H1 (cell line): ENCODE data around the gene IGLON5. TPM values are rescaled to one million over a fixed set of nuclear protein-coding genes. Genes with fewer than 3 reads are reported as not detected.

ENCODE experiments used
- CTCF ChIA-PET: fragments of 300-600 bp; sonication (Branson Sonifier 250); formaldehyde crosslinking; loops from one replicate; lab custom pipeline; 2021; ENCODE audit not compliant: partially characterized antibody; lab: Charles Lee
- POLR2A ChIA-PET: fragments of 300-600 bp; sonication (Branson Sonifier 250); formaldehyde crosslinking; loops from one replicate; lab custom pipeline; 2021; ENCODE audit warnings: inconsistent platforms; ENCODE audit not compliant: partially characterized antibody; lab: Charles Lee
- DNase-seq, 2 experiments: peaks; one replicate each; pipeline versions ENCODE4 v3.0.0 to v3.0.0-alpha.2; 2010 to 2022; ENCODE audit warnings: low spot score in 2 of 2, low read depth in 1 of 2, mixed read lengths in 1 of 2
- FAIRE-seq: peaks from 2 replicates; lab custom pipeline; 2011; peaks lifted over from hg19 to GRCh38; lab: Jason Lieb, UNC
- H2AFZ ChIP-seq: 2 replicates; pipeline ENCODE4 v1.8.1; 2012; ENCODE audit warnings: low read length, inconsistent platforms
- H2AK5ac ChIP-seq: 2 replicates; pipeline ENCODE4 v1.6.1; 2013; ENCODE audit warnings: low read depth, low read length
- H2BK120ac ChIP-seq: replicated peaks from 2 replicates; pipeline ENCODE3; 2013; ENCODE audit warnings: low read depth, low read length, inconsistent platforms
- H2BK12ac ChIP-seq: 2 replicates; pipeline ENCODE4 v1.6.1; 2013; ENCODE audit warnings: low read depth, low read length
- H2BK15ac ChIP-seq: 2 replicates; pipeline ENCODE4 v1.6.1; 2013; ENCODE audit warnings: low read length
- H2BK20ac ChIP-seq: 2 replicates; pipeline ENCODE4 v1.6.1; 2013; ENCODE audit warnings: low read length
- H2BK5ac ChIP-seq: 2 replicates; pipeline ENCODE4 v1.6.1; 2013; ENCODE audit warnings: low read depth, low read length
- H3K14ac ChIP-seq: 2 replicates; pipeline ENCODE4 v1.6.1; 2013; ENCODE audit warnings: inconsistent platforms; ENCODE audit not compliant: insufficient read length
- H3K18ac ChIP-seq: 2 replicates; pipeline ENCODE4 v1.6.1; 2013; ENCODE audit warnings: low read length; ENCODE audit errors: extremely low read depth
- H3K23ac ChIP-seq: 2 replicates; pipeline ENCODE4 v1.6.1; 2013; ENCODE audit warnings: inconsistent platforms; ENCODE audit not compliant: insufficient read length
- H3K23me2 ChIP-seq: 2 replicates; pipeline ENCODE4 v1.6.1; 2013; ENCODE audit warnings: low read depth, low read length
- H3K27ac ChIP-seq: 2 replicates; pipeline ENCODE4 v1.6.1; 2011; ENCODE audit warnings: low read depth, low read length, inconsistent platforms
- H3K27me3 ChIP-seq, 4 experiments: replicated peaks in 1 of 4; 1 replicate in 1 of 4; 2 replicates in 3 of 4; pipeline versions ENCODE4 v1.6.1 to v1.8.1; 2011 to 2013; ENCODE audit warnings: low read length in 3 of 4, mild to moderate bottlenecking in 3 of 4, inconsistent platforms in 2 of 4, mixed read lengths in 2 of 4, moderate library complexity in 1 of 4; ENCODE audit not compliant: control insufficient read depth in 3 of 4, insufficient read depth in 3 of 4; ENCODE audit errors: extremely low read depth in 1 of 4
- H3K36me3 ChIP-seq, 4 experiments: 2 replicates each; pipeline versions ENCODE4 v1.6.1 to v1.8.1; 2011 to 2013; ENCODE audit warnings: mild to moderate bottlenecking in 4 of 4, low read length in 3 of 4, moderate library complexity in 2 of 4, control low read depth in 1 of 4, inconsistent platforms in 1 of 4; ENCODE audit not compliant: insufficient read depth in 4 of 4, control insufficient read depth in 2 of 4
- H3K4ac ChIP-seq: replicated peaks from 2 replicates; pipeline ENCODE3; 2013; ENCODE audit warnings: low read length, low read depth, mixed read lengths, inconsistent platforms; ENCODE audit not compliant: insufficient read length
- H3K4me1 ChIP-seq, 4 experiments: replicated peaks in 1 of 4; 1 replicate in 1 of 4; 2 replicates in 3 of 4; pipeline versions ENCODE4 v1.6.1 to v1.8.1; 2011 to 2013; ENCODE audit warnings: low read length in 3 of 4, inconsistent platforms in 2 of 4, mixed read lengths in 1 of 4; ENCODE audit not compliant: insufficient read depth in 4 of 4, control insufficient read depth in 3 of 4
- H3K4me2 ChIP-seq, 2 experiments: 2 replicates each; pipeline versions ENCODE4 v1.6.1 to v1.8.1; 2011 to 2013; ENCODE audit warnings: low read depth in 2 of 2, low read length in 2 of 2, control low read depth in 1 of 2, inconsistent platforms in 1 of 2, mild to moderate bottlenecking in 1 of 2; ENCODE audit not compliant: insufficient read depth in 1 of 2
- H3K4me3 ChIP-seq, 4 experiments: fragments of 200-600, 300-600 bp in 1 of 4; sonication (generic), shearing (Covaris generic), sonication (Bioruptor Twin) in 1 of 4; 2 replicates each; pipeline versions ENCODE4 v1.5.1 to v1.8.1; 2011 to 2016; ENCODE audit warnings: low read length in 4 of 4, low read depth in 3 of 4, control low read depth in 2 of 4, inconsistent platforms in 2 of 4, mild to moderate bottlenecking in 2 of 4, mixed read lengths in 1 of 4, moderate library complexity in 1 of 4; ENCODE audit not compliant: insufficient read depth in 2 of 4; ENCODE audit errors: extremely low read depth in 1 of 4
- H3K56ac ChIP-seq: replicated peaks from 2 replicates; pipeline ENCODE3; 2013; ENCODE audit warnings: low read depth, mild to moderate bottlenecking, mixed read lengths, low read length, inconsistent platforms; ENCODE audit not compliant: insufficient read length
- H3K79me1 ChIP-seq: 2 replicates; pipeline ENCODE4 v1.6.1; 2013; ENCODE audit warnings: low read depth, low read length, control low read depth
- H3K79me2 ChIP-seq, 2 experiments: 2 replicates each; pipeline versions ENCODE4 v1.6.1 to v1.8.1; 2012 to 2013; ENCODE audit warnings: low read length in 2 of 2, mild to moderate bottlenecking in 2 of 2, inconsistent platforms in 1 of 2; ENCODE audit not compliant: insufficient read depth in 2 of 2, control insufficient read depth in 1 of 2
- H3K9ac ChIP-seq, 4 experiments: replicated peaks in 1 of 4; 1 replicate in 1 of 4; 2 replicates in 3 of 4; pipeline versions ENCODE4 v1.6.1 to v1.8.1; 2011 to 2013; ENCODE audit warnings: low read depth in 3 of 4, low read length in 3 of 4, control low read depth in 2 of 4, mild to moderate bottlenecking in 2 of 4, moderate library complexity in 2 of 4, inconsistent platforms in 1 of 4; ENCODE audit errors: extremely low read depth in 1 of 4
- H3K9me3 ChIP-seq, 2 experiments: 2 replicates each; pipeline versions ENCODE4 v1.6.1 to v1.8.1; 2012 to 2013; ENCODE audit warnings: mild to moderate bottlenecking in 2 of 2, moderate library complexity in 2 of 2, control low read depth in 1 of 2, inconsistent platforms in 1 of 2, low read depth in 1 of 2, low read length in 1 of 2, mixed read lengths in 1 of 2; ENCODE audit not compliant: insufficient read depth in 2 of 2
- H4K20me1 ChIP-seq, 2 experiments: replicated peaks in 1 of 2; 2 replicates each; pipeline versions ENCODE3 to v1.8.1; 2011 to 2013; ENCODE audit warnings: inconsistent platforms in 2 of 2, low read length in 2 of 2, mild to moderate bottlenecking in 1 of 2; ENCODE audit not compliant: insufficient read depth in 2 of 2, control insufficient read depth in 1 of 2
- H4K5ac ChIP-seq: 2 replicates; pipeline ENCODE4 v1.6.1; 2013; ENCODE audit warnings: low read length, low read depth, mixed read lengths, inconsistent platforms; ENCODE audit not compliant: insufficient read length
- H4K8ac ChIP-seq: 2 replicates; pipeline ENCODE4 v1.8.0; 2013; ENCODE audit warnings: mild to moderate bottlenecking, moderate library complexity, low read length, inconsistent platforms; ENCODE audit not compliant: insufficient read depth; ENCODE audit errors: extremely low read depth
- H4K91ac ChIP-seq: replicated peaks from 2 replicates; pipeline ENCODE3; 2013; ENCODE audit warnings: low read length, mixed read lengths, inconsistent platforms; ENCODE audit not compliant: insufficient read length
- BACH1 ChIP-seq: IDR thresholded peaks from 2 replicates; pipeline ENCODE4 v1.6.1; 2012; ENCODE audit warnings: low read length, improper control_type of control experiment
- EGR1 ChIP-seq: IDR thresholded peaks from 2 replicates; pipeline ENCODE4 v1.6.1; 2011; ENCODE audit warnings: low read depth, low read length, borderline replicate concordance
- POLR2A ChIP-seq, 2 experiments: IDR thresholded peaks; 1 replicate in 1 of 2; 2 replicates in 1 of 2; pipeline ENCODE4 v1.6.1; 2011; ENCODE audit warnings: low read depth in 2 of 2, low read length in 2 of 2, mild to moderate bottlenecking in 2 of 2; ENCODE audit errors: control extremely low read depth in 1 of 2
- SIRT6 ChIP-seq: IDR thresholded peaks from one replicate; pipeline ENCODE4 v1.7.1; 2012; ENCODE audit warnings: low read length, inconsistent platforms
- SIX5 ChIP-seq: IDR thresholded peaks from 2 replicates; pipeline ENCODE4 v1.6.1; 2011; ENCODE audit warnings: mild to moderate bottlenecking, low read depth, low read length
- TAF1 ChIP-seq: IDR thresholded peaks from 2 replicates; pipeline ENCODE4 v1.6.1; 2011; ENCODE audit warnings: mild to moderate bottlenecking, low read depth, low read length
- USF2 ChIP-seq: IDR thresholded peaks from 2 replicates; pipeline ENCODE4 v1.6.1; 2011; ENCODE audit warnings: low read length, improper control_type of control experiment
- WGBS, 2 experiments: shearing (Covaris generic) in 1 of 2; methylation state at CpG; one replicate each; pipeline versions ENCODE4 v1.1.6 to v1.1.7; 2013 to 2015; ENCODE audit warnings: low lambda C conversion rate in 2 of 2, mixed read lengths in 2 of 2, inconsistent platforms in 1 of 2, low coverage in 1 of 2, missing lambda C conversion rate in 1 of 2; ENCODE audit not compliant: insufficient replicate concordance in 2 of 2, insufficient coverage in 1 of 2, insufficient read length in 1 of 2; ENCODE audit errors: extremely low coverage in 1 of 2, missing lambda C conversion rate in 1 of 2; 5-methylcytosine and 5-hydroxymethylcytosine counted together
- polyA plus RNA-seq, 7 experiments: library from polyadenylated mRNA; depleted of rRNA in 3 of 7; stranded (reverse) in 5 of 7; unstranded in 2 of 7; fragments of >200 nt in 5 of 7; fragments of 200-250 nt in 2 of 7; gene quantifications; 1 replicate in 5 of 7; 2 replicates in 1 of 7; 4 replicates in 1 of 7; pipeline versions ENCODE4 v1.2.1 to v1.2.3, GENCODE V29; 2011 to 2013; ENCODE audit warnings: missing spikeins in 2 of 7, mixed read lengths in 2 of 7
- total RNA-seq: library from RNA; stranded (reverse); fragmentation: NEBNext Ultra II Directional; extraction: Animal tissue kit (Norgen Biotek cat#: 25700); gene quantifications from 2 replicates; pipeline ENCODE4 v1.2.1, GENCODE V29; 2021

Gene IGLON5
- total and polyA plus RNA-seq, 2 of the 8 experiments (the other 6 are each of a cell fraction or from before 2014, with no cell fraction given) = 31.8 to 34.6 TPM

GRCh38 chr19:51330366-51330765 is 18.9 kb downstream of the IGLON5 start:
- DNase-seq (no peak), FAIRE-seq (no peak)
- H3K23me2 ChIP-seq = peaks cover 4% of the 10 kb centered on the region; the same call in 1 of the 2 replicates
- H4K5ac ChIP-seq = no peak overlapping the region
- H3K4me1 ChIP-seq = peaks cover 0 to 8% (median 5%) of the 10 kb centered on the region in 4 experiments; a peak in 4 of 7 replicates
- H3K79me1 ChIP-seq = no peaks in the 10 kb centered on the region
- H3K27me3 ChIP-seq = peaks cover 0 to 6% (median 4%) of the 10 kb centered on the region in 4 experiments; a peak in 4 of 7 replicates
- H3K9ac ChIP-seq = no peak overlapping the region
- peaks cover 0 to 20% (median 2%) of the 10 kb centered on the region in 4 experiments; a peak in 4 of 8 replicates for H3K36me3 ChIP-seq
- H3K14ac ChIP-seq = no peak overlapping the region
- no peak overlapping the region for H3K4ac ChIP-seq
- H4K8ac ChIP-seq = no peak overlapping the region
- no peak overlapping the region for H3K4me2 ChIP-seq
- H4K91ac ChIP-seq = no peak overlapping the region
- no peak overlapping the region for H3K27ac ChIP-seq
- H3K9me3 ChIP-seq = no peaks in the 10 kb centered on the region; a peak in 1 of 4 replicates
- no peak overlapping the region for H2BK120ac ChIP-seq
- H2BK12ac ChIP-seq = no peak overlapping the region
- H2BK20ac ChIP-seq = no peak overlapping the region
- POLR2A ChIA-PET = interaction anchor here (0.6 kb wide), 1 partner anchor 248 kb away, joined by 3 read pairs; no protein-coding TSS in a partner anchor
- no peak overlapping the region for H3K23ac ChIP-seq
- H3K18ac ChIP-seq = no peak overlapping the region
- H2AK5ac ChIP-seq = no peak overlapping the region
- CTCF ChIA-PET = interaction anchor here (1.3 kb wide), 1 partner anchor 91 kb away, joined by 3 read pairs; no protein-coding TSS in a partner anchor
- H2AFZ ChIP-seq = no peak overlapping the region
- H3K4me3 ChIP-seq = no peak overlapping the region
- no peak overlapping the region for H2BK15ac ChIP-seq
- H2BK5ac ChIP-seq = no peak overlapping the region
- 96% methylated on average over 4 of the region's 4 CpGs; no CpG with 5 or more reads in 1 of the 2 experiments for WGBS, 2 experiments
- H3K56ac ChIP-seq = no peak overlapping the region
- H4K20me1 ChIP-seq = no peaks in the 10 kb centered on the region
- H3K79me2 ChIP-seq = no peaks in the 10 kb centered on the region
- no peak for TF ChIP-seq SIX5
- no peak for TF ChIP-seq BACH1
- TF ChIP-seq POLR2A (IDR thresholded peaks at IDR 0.05; ENCODE audit: control extremely low read depth in 1 of 2, low read depth in 2 of 2, low read length in 2 of 2) = 0 out of 3 replicates have a peak, but pooled peaks of 1 of the 2 experiments have one; percentile 17
- TF ChIP-seq EGR1 = no peak
- no peak for TF ChIP-seq SIRT6
- TF ChIP-seq TAF1 = no peak
- peak; percentile 44; the same call in 1 of the 2 replicates for TF ChIP-seq USF2
